Endometrium (tissue), 2 donors: ENCODE results near the gene DCDC1.
"Not testable (repeated sequence)": the region's sequence is repeated elsewhere in the genome, so short reads cannot be mapped to it uniquely, and the experiment has no call there.

Experiments used
- FAIRE-seq: peaks from 2 replicates; lab custom pipeline; 2012; peaks lifted over from hg19 to GRCh38; lab: Jason Lieb, UNC
- donor health status: control.
- donor health status: control.

The DCDC1 gene

GRCh38 chr11:31328697-31329096 is 40.8 kb downstream of the DCDC1 start:
- no peak for FAIRE-seq

GRCh38 chr11:31327417-31327816 is 42.1 kb downstream of the DCDC1 start:
- FAIRE-seq = no peak

- FAIRE-seq = no peak
These were observed 42.9 kb downstream of the DCDC1 start for GRCh38 chr11:31326470-31327148.

GRCh38 chr11:31325160-31325559 is 44.4 kb downstream of the DCDC1 start:
- FAIRE-seq = no peak

GRCh38 chr11:31323145-31323544 is 46.4 kb downstream of the DCDC1 start:
- FAIRE-seq = no peak

- not testable (repeated sequence) for FAIRE-seq
These were observed 48.0 kb downstream of the DCDC1 start for GRCh38 chr11:31321494-31321893.

GRCh38 chr11:31303644-31304180 is 65.8 kb downstream of the DCDC1 start:
- no peak for FAIRE-seq

- no peak for FAIRE-seq
These were observed 67.7 kb downstream of the DCDC1 start for GRCh38 chr11:31301549-31302510.

GRCh38 chr11:31295308-31295707 is 74.2 kb downstream of the DCDC1 start:
- FAIRE-seq = no peak

GRCh38 chr11:31273527-31273926 is 96.0 kb downstream of the DCDC1 start:
- not testable (repeated sequence) for FAIRE-seq

- FAIRE-seq = no peak
These were observed 101.8 kb downstream of the DCDC1 start for GRCh38 chr11:31267720-31268119.

- FAIRE-seq = no peak
These were observed 104.7 kb downstream of the DCDC1 start for GRCh38 chr11:31264834-31265233.

GRCh38 chr11:31262761-31263160 is 106.8 kb downstream of the DCDC1 start:
- no peak for FAIRE-seq

- no peak for FAIRE-seq
These were observed 109.7 kb downstream of the DCDC1 start for GRCh38 chr11:31259797-31260196.

GRCh38 chr11:31254415-31254814 is 115.1 kb downstream of the DCDC1 start:
- FAIRE-seq = no peak

- FAIRE-seq = no peak
These were observed 120.8 kb downstream of the DCDC1 start for GRCh38 chr11:31248768-31249167.

GRCh38 chr11:31247321-31247720 is 122.2 kb downstream of the DCDC1 start:
- no peak for FAIRE-seq

GRCh38 chr11:31246451-31247165 is 122.9 kb downstream of the DCDC1 start:
- no peak for FAIRE-seq

GRCh38 chr11:31243706-31244105 is 125.8 kb downstream of the DCDC1 start:
- FAIRE-seq = no peak

GRCh38 chr11:31240340-31240904 is 129.1 kb downstream of the DCDC1 start:
- FAIRE-seq = no peak

GRCh38 chr11:31237819-31238760 is 131.4 kb downstream of the DCDC1 start:
- FAIRE-seq = no peak
